Colonic mucosa (tissue), 4 donors: ENCODE data around the gene RAB1B. TPM values are rescaled to one million over a fixed set of nuclear protein-coding genes. Genes with fewer than 3 reads are reported as not detected.
"Not testable (repeated sequence)": the region's sequence is repeated elsewhere in the genome, so short reads cannot be mapped to it uniquely, and the experiment has no call there.

Experiments
- DNase-seq: peaks from one replicate; pipeline ENCODE4 v3.0.0-alpha.2; 2020
- H3K27ac ChIP-seq: fragments of 200-600 bp; one replicate; pipeline ENCODE4 v1.8.0; 2021
- H3K27me3 ChIP-seq: fragments of 200-600 bp; one replicate; pipeline ENCODE4 v1.8.0; 2021
- H3K36me3 ChIP-seq: fragments of 200-600 bp; one replicate; pipeline ENCODE4 v1.8.0; 2021
- H3K4me1 ChIP-seq: fragments of 200-600 bp; one replicate; pipeline ENCODE4 v1.8.0; 2021; ENCODE audit warnings: mild to moderate bottlenecking
- H3K4me3 ChIP-seq: fragments of 200-600 bp; one replicate; pipeline ENCODE4 v1.8.0; 2021
- H3K9ac ChIP-seq, 2 donors: one replicate each; pipeline ENCODE4 v1.7.0; 2013; ENCODE audit warnings: control low read depth in 2 of 2, low read depth in 2 of 2, low read length in 2 of 2
- H3K9me3 ChIP-seq: fragments of 200-600 bp; one replicate; pipeline ENCODE4 v1.8.0; 2021
- CTCF ChIP-seq: fragments of 200-600 bp; IDR thresholded peaks from one replicate; pipeline ENCODE4 v1.8.0; 2022; ENCODE audit warnings: antibody characterized with exemption, mild to moderate bottlenecking
- intact Hi-C: fragments of 100-400 bp; cut with DNase I; formaldehyde crosslinking; loops from one replicate; pipeline ENCODE4 v1.14.1; 2022
- total RNA-seq, 2 donors: library from RNA; stranded (reverse); fragmentation: NEBNext Ultra II Directional in 1 of 2; extraction: Animal tissue kit (Norgen Biotek cat#: 25700) in 1 of 2; gene quantifications; one replicate each; pipeline ENCODE4 v1.2.1, GENCODE V29; 2021
- donor health status: healthy.
- donor health status: DM: no; HTN: no; CAD: no.
- donor health status: DM: no; HTN: no; CAD: no.

RAB1B gene
- total RNA-seq, 2 donors from 2014 or later: 212 to 243 TPM

GRCh38 chr11:66247801-66248200, 20.6 kb upstream of the RAB1B start:
- TF ChIP-seq CTCF: no peak
- no peak for DNase-seq
- Histone ChIP-seq H3K4me3 (no peak overlapping the region), H3K36me3 (no peaks in the 10 kb centered on the region), H3K9ac (no peak overlapping the region), H3K9me3 (no peaks in the 10 kb centered on the region), H3K27me3 (no peaks in the 10 kb centered on the region), H3K27ac (no peak overlapping the region), H3K4me1 (no peaks in the 10 kb centered on the region)
- intact Hi-C loops: no loop called here

- no peak for DNase-seq
- TF ChIP-seq CTCF: no peak
- Histone ChIP-seq H3K36me3 (no peaks in the 10 kb centered on the region), H3K9ac (no peak overlapping the region), H3K4me3 (no peak overlapping the region), H3K9me3 (no peaks in the 10 kb centered on the region), H3K27me3 (no peaks in the 10 kb centered on the region), H3K27ac (no peak overlapping the region), H3K4me1 (no peaks in the 10 kb centered on the region)
- intact Hi-C loops: no loop called here
Measured at GRCh38 chr11:66248903-66249302, 19.5 kb upstream of the RAB1B start.

- Histone ChIP-seq H3K27me3 (no peaks in the 10 kb centered on the region), H3K36me3 (no peaks in the 10 kb centered on the region), H3K4me1 (no peaks in the 10 kb centered on the region), H3K9ac (no peak overlapping the region), H3K4me3 (no peak overlapping the region), H3K27ac (no peak overlapping the region), H3K9me3 (no peaks in the 10 kb centered on the region)
- no peak for DNase-seq
- no peak for TF ChIP-seq CTCF
- intact Hi-C loops: no loop called here
Measured at GRCh38 chr11:66251809-66252208, 16.6 kb upstream of the RAB1B start.

- H3K27ac ChIP-seq, H3K4me1 ChIP-seq, H3K4me3 ChIP-seq, H3K27me3 ChIP-seq, DNase-seq, H3K9me3 ChIP-seq, H3K36me3 ChIP-seq, H3K9ac ChIP-seq, intact Hi-C loops: not testable (repeated sequence)
Measured at GRCh38 chr11:66253081-66253480, 15.4 kb upstream of the RAB1B start.

- no peaks in the 10 kb centered on the region for H3K9me3 ChIP-seq
- peak overlapping the region; percentile 84 for H3K27ac ChIP-seq
- peak; percentile 23 for TF ChIP-seq CTCF
- no peaks in the 10 kb centered on the region for H3K27me3 ChIP-seq
- DNase-seq: no peak
- H3K4me1 ChIP-seq: peaks cover 6% of the 10 kb centered on the region
- H3K9ac ChIP-seq: peak overlapping the region; percentile 79 to 89
- peak overlapping the region; percentile 95 for H3K4me3 ChIP-seq
- intact Hi-C loops: loop anchor here (2.0 kb wide), 1 partner anchor 36 kb away; no protein-coding TSS in a partner anchor
- H3K36me3 ChIP-seq: no peaks in the 10 kb centered on the region
Measured at GRCh38 chr11:66258473-66258893, 10.0 kb upstream of the RAB1B start.

- Histone ChIP-seq H3K4me3 (no peak overlapping the region), H3K9me3 (no peaks in the 10 kb centered on the region), H3K27ac (no peak overlapping the region), H3K27me3 (no peaks in the 10 kb centered on the region), H3K36me3 (no peaks in the 10 kb centered on the region), H3K4me1 (peaks cover 6% of the 10 kb centered on the region), H3K9ac (no peak overlapping the region)
- DNase-seq: no peak
- intact Hi-C loops: loop anchor here (2.0 kb wide), 1 partner anchor 36 kb away; no protein-coding TSS in a partner anchor
- no peak for TF ChIP-seq CTCF
Measured at GRCh38 chr11:66259225-66259624, 9.2 kb upstream of the RAB1B start.
